Stimulated activated CD4-positive, alpha-beta T cell treated with anti-CD3 and anti-CD28 coated beads, Interleukin-2, amount 100 ng/mL, for 24 hours (primary cell): ENCODE measurements around the gene SETD1A.
"Not testable (repeated sequence)": the region's sequence is repeated elsewhere in the genome, so short reads cannot be mapped to it uniquely, and the experiment has no call there.

Experiments used
- DNase-seq, 2 donors: peaks; one replicate each; pipeline ENCODE4 v3.0.0-alpha.2; 2020

The SETD1A gene

DNA sequence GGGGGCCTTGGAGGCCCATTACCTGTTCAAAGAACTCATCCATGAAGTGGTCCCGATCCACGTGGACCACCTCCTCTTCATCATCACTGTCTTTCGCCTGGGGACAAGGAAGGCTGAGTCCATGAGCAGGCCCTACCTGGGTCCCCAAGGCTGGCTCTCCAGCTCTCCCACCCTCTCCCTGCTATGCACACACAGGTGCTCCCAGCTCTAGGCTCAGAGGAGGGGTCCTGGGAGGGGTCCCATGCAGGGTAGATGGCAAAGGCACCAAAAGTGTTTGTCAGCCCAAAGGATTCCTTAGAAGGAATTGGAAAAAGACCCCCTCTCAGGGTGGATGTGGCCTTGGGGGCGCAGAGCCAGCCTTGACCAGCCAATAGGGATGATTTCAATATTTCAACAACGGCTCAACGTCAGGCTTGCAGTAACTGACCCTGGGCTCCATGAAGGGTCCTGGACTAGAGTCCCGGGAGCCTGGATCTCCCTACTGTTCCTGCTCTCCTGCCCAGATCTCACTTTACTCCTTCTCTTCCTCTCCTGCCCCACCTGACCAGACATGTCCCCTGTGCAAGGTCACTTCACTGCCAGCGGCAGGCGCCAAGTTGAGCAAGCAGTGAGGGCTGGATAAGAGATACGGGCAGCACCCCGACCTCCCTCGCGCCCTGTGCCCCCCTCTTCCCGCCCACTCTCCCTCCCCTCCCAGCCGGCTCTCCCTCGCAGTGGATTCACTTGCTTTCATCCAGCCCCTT is 44.1 kb downstream of the SETD1A start:
- no peak for DNase-seq

DNA sequence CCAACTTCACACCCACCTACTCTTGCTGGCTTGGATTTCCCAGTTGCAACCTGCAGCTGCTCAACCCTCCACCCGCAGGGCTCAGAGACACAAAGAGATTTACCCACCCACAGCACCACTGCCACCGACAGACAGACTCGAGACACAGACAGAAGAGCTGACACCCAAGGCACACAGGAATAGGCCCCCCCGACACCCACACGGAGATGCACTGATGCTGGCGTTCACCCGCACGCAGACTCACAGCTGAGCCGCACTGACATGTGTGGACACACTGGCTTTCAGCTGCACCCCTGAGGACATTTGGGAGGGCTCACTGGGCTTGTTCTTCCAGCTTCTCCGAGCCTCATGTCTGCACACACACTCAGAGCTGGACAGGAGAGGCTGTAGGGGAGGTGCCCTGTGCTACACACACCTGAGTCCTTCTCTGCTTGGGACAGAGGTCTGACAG is 44.7 kb downstream of the SETD1A start:
- no peak for DNase-seq

DNA sequence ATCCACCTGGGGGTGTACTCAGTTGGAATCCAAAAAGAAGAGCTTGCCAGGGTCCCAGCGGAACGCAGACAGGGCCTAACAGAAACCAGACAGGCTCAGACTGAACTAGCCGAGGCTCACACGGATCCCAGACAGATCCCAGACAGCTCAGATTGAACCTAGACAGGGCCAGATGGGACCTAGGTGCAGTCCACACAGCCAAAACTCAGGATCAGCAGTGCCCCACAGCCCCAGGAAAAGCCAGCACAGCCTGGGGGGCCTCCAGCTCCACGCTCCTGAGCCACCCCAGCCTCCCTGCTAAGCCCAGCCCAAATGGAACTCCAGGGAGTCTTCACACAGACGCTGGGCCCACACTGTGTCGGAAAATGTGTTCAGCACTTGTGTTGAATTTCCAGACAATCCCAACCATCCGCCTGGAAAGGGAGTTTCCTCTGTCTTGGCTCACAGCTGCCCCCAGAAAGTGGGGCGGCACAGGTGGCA is 45.3 kb downstream of the SETD1A start:
- DNase-seq: no peak

DNA sequence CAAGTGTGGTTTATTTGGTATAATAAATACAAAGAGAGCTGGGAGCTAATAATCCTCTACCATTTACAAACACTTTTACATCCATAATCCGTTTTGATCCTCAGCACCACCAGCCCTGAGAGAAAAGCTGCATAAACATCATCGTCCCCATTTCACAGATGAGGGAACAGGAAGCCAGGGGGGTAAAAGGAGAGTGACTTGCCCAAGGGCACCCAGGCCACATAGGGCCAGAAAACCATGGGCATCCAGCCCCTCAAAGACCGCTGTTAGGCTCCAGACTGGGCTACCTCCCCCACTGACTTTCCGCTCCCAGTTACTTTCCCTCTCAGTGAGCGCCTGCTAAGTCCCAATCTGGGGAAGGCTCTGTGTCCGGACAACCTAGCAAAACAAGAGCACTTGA is 46.2 kb downstream of the SETD1A start:
- DNase-seq: no peak

GRCh38 chr16:31004658-31005057 is 47.1 kb downstream of the SETD1A start:
- no peak for DNase-seq

DNA sequence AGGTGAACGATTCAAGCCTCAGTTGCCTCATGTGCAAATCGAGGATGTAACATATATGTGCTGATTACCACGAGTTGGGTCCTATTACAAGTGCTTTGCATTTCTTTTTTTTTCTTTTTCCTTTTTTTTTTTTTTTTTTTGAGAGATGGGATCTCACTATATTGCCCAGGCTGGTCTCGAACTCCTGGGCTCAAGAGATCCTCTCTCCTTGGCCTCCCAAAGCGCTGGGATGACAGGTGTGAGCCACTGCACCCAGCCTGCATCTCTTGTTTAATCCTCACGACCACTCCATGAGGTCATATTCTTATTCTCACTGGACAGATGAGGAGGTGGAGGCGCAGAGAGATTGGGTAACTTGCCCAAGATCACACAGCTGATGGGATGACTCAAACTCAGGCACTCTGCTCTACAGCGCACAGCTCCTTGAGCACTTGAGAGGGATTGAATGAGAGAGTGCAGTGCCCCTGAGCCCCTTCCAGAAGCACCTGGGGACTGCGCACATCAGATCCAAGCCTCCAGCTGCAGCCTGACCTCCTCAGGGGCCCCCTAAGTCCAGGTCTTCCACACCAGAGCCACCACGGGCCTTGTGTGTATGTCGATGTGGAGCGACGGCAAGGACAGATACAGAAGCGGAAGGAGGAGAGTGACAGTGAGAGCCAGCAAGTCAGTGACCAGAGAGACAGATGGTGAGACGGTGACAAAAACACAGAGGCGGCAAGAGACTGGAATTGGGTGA is 48.0 kb downstream of the SETD1A start:
- DNase-seq: no peak

DNA sequence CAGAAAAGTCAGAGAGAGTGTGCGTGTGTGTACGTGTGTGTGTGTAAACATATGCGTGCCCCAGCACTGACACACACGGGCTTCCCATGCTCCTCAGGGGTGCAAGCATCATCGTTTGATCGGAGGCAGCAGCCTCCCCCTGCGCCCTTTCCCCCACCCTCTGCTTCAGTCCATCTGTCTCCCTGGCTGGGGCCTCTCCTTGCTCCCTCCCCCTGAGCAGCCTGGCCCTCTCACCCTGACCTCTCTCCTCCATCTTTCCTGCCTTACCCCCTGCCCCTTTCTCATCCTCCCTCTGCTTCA is 48.5 kb downstream of the SETD1A start:
- DNase-seq: no peak

- DNase-seq: no peak
Measured at GRCh38 chr16:31006589-31006988, 49.0 kb downstream of the SETD1A start.

DNA sequence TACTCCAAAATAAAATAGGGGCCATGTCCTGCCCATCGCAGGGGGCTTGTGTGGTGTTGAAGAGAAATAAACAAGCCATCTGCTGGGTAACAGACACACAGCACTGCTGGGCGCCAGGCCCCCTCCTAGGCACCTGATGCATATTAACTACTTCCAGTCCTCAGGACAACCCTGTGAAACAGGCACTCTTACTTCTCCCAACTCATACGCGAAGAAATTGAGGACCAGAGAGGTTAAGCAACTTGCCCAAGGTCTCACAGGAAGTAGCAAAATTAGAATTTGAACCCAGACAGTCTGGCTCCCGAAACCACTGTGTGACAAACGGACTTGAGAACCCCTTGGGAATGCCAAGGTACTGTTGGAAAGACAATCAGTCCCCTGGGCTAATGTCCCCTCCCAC is 50.1 kb downstream of the SETD1A start:
- no peak for DNase-seq

DNA sequence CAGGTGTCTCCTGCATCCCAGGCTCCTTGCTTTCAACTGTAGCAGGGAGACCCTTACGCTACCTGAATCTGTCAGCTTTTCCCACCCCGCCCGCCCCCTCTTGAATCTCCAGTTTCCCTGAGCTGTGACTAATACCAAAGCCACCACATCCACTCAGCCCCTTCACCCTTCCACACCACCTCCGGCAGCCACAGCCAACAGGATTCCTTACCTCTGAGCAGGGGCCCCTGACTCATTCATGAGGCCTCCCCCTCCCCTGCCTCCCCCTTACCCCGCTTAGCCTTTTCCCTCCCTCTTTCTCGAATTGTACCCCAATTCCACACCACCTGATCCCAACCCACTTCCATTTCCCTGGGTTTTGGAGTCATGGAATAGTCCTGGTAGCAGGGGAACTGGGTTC is 50.6 kb downstream of the SETD1A start:
- DNase-seq: no peak

GRCh38 chr16:31008551-31008950 is 51.0 kb downstream of the SETD1A start:
- no peak for DNase-seq

DNA sequence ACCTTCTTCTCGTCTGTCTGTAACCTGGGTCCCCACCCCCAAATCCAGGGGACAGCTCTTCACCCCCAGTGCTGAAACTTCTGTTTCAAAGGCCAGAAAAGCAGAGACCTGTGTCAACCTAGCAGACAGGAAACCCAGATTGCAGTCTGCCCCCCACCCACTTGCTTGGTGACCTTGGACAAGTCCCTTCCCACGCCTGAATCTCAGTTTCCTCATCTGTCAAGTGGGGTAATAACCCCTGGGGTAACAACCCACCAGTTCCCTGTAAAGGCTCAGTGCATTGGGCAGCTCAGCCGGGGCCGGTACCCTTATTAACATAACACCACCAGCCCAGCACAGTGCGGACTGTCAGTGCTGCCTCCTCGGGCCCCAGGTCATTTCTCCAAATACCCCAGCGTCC is 51.6 kb downstream of the SETD1A start:
- no peak for DNase-seq

DNA sequence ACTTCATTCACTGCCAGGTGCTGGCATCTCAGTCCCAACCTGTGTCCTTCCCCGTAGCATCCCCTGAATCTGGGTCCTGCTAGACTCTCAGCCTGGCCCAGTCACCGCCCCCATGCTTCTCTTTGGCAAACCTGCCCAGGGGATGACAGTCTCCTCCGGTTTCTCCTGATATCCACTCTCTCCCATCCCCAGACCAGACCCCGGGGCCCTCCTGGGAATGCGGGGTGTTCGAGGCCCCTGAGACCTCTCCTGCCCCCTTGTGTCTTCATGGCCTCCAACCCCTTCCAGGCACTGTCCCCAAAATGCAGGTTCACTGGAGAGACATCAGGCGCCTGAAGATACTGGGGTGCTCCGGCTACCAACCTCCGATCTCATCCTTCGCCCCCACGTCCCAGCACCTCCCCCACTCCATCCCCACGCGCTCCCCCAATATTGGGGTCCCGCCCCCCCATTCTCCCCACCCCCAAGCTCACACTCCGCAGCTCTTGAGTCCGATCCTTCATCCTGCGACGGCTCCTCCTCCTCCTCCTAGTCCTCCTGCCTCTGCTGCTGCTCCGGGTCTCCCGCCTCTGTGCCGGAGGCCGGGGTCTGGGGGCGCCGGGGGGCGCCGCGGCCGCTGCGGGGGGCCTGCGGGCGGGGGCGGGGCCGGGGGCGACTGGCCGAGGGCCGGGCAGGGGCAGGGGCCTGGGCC is 52.5 kb downstream of the SETD1A start:
- no peak for DNase-seq

GRCh38 chr16:31010585-31011325 is 53.2 kb downstream of the SETD1A start, which contains the start of gene STX1B:
Gene STX1B (minus strand): TSS chr16:31010638. CDS start chr16:31010396, 242 bp downstream.
- DNase-seq: peak; percentile 54 to 57

- not testable (repeated sequence) for DNase-seq
Measured at GRCh38 chr16:31011815-31012214, 54.3 kb downstream of the SETD1A start.

DNA sequence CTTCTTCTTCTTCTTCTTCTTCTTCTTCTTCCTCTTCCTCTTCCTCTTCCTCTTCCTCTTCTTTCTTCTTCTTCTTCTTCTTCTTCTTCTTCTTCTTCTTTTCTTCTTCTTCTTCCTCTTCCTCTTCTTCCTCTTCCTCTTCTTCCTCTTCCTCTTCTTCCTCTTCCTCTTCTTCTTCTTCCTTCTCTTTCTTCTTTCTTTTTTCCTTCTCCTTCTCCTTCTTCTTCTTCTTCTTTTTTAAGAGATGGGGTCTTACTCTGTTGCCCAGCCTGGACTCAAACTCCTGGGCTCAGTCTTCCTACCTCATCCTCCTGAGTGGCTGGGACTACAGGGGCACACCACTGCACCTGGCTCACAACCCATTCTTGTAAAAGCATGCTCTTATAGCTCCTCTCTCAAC is 55.7 kb downstream of the SETD1A start:
- DNase-seq: not testable (repeated sequence)

- no peak for DNase-seq
Measured at GRCh38 chr16:31016018-31016417, 58.5 kb downstream of the SETD1A start.

DNA sequence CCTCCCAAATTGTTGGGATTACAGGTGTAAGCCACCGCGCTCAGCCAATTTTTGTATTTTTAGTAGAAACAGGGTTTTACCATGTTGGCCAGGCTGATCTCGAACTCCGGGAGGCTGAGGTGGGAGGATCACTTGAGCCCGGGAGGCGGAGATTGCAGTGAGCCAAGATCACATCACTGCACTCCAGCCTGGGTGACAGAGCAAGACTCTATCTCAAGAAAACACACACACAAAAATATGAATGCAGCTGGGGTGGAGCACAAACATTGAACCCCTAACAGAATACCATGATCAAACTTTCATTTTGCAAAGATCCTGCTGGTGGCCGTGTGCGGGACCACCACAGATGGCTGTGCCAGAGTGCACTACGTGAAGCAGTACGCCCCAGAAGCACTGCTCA is 60.2 kb downstream of the SETD1A start:
- DNase-seq: not testable (repeated sequence)

DNA sequence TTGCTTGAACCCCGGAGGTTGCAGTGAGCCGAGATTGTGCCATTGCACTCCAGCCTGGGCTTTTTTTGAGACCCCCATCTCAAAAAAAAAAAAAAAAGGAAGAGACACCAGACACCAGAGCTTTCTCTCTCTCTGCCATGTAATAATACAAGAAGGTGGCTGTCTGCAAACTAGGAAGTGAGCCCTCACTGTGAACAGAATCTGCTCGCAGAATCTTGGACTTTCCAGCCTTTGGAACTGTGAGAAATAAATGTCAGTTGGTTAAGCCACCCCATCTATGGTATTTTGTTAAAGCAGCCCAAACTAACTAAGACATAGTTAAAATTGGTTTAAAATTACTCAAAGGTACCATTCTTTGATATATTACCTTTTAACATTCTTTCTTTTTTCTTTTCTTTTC is 63.0 kb downstream of the SETD1A start:
- no peak for DNase-seq

- no peak for DNase-seq
Measured at GRCh38 chr16:31022544-31023251, 65.1 kb downstream of the SETD1A start.

DNA sequence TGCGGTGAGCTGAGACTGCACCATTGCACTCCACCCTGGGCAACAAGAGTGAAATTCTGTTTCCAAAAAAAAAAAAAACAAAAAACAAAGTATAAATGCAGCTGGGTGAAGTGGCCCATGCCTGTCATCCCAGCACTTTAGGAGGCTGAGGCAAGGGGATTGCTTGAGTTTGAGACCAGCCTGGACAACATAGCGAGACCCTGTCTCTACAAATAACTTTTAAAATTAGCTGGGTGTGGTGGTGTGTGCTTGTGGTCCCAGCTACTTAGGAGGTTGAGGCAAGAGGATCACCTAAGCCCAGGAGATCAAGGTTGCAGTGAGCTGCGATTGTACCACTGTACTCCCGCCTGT is 65.7 kb downstream of the SETD1A start:
- DNase-seq: no peak

GRCh38 chr16:31023627-31024226 is 66.2 kb downstream of the SETD1A start:
- DNase-seq: no peak
